GM12892 (cell line): ENCODE data around the gene GUCA1A.

ENCODE experiments used
- POLR2A ChIP-seq: IDR thresholded peaks from 2 replicates; pipeline ENCODE4 v1.6.1; 2011; ENCODE audit warnings: low read depth, low read length, control low read depth
- POLR2AphosphoS5 ChIP-seq: IDR thresholded peaks from 2 replicates; pipeline ENCODE4 v1.6.1; 2011; ENCODE audit warnings: low read depth, low read length, control low read depth
- TAF1 ChIP-seq: IDR thresholded peaks from 2 replicates; pipeline ENCODE4 v1.6.1; 2011; ENCODE audit warnings: low read depth, mild to moderate bottlenecking, control low read depth, low read length, borderline replicate concordance

DNA sequence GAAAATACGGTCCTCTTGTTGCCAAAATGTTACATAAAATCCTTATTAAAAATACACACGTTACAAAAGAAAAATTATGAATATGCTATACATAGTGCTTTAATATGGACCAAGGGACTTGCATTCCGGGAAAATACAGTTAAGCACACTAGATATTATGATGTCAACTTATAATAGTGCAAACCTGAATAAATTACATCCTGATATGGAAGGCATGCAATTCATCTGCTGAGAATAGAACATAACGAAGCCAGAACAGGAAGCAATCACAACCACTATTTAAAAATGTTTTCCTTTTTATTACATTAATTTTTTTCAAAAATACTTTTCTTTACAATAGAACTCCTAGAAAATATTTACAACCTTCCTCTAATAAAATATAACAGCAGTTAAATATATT, 52.3 kb downstream of the GUCA1A start:
- TF ChIP-seq POLR2A (no peak), POLR2AphosphoS5 (no peak), TAF1 (no peak)
